HepG2 (cell line): ENCODE measurements around the gene JPT2. TPM values are rescaled to one million over a fixed set of nuclear protein-coding genes. Genes with fewer than 3 reads are reported as not detected.

Experiments
- ATAC-seq: fragments of 200-7000 bp; cut with Tn5 transposase; 3 replicates; pipeline ENCODE4 v1.9.1; 2020; ENCODE audit warnings: mild to moderate bottlenecking, moderate library complexity
- BruUV-seq: library from RNA; stranded (reverse); fragments of 400-500 nt; replicated peaks from 2 replicates; lab custom pipeline; 2021; lab: Mats Ljungman, UMichigan
- CTCF ChIA-PET: fragments of 300-600 bp; formaldehyde crosslinking; extraction: SDS; loops from one replicate; lab custom pipeline; 2021; ENCODE audit warnings: low total read pairs, inconsistent platforms, low intra/inter-chr PET ratio; lab: Yijun Ruan, JAX
- POLR2A ChIA-PET: fragments of 350-600 bp; sonication (Branson Sonifier 250); formaldehyde crosslinking; loops from one replicate; lab custom pipeline; 2020; ENCODE audit warnings: antibody characterized with exemption, inconsistent platforms; lab: Yijun Ruan, JAX
- DNase-seq: peaks from one replicate; pipeline ENCODE4 v3.0.0-alpha.2; 2015; ENCODE audit warnings: low spot score
- FAIRE-seq: peaks from 3 replicates; lab custom pipeline; 2011; peaks lifted over from hg19 to GRCh38; lab: Jason Lieb, UNC
- H2AFZ ChIP-seq: one replicate; pipeline ENCODE4 v1.6.1; 2011; ENCODE audit warnings: low read length, inconsistent platforms
- H3K27ac ChIP-seq: fragments of 300-600 bp; 3 replicates; pipeline ENCODE4 v1.8.0; 2011; ENCODE audit warnings: mixed run types, mild to moderate bottlenecking, mixed read lengths, low read length, inconsistent platforms; ENCODE audit not compliant: insufficient read depth; ENCODE audit errors: extremely low read length
- H3K27me3 ChIP-seq, 2 experiments: fragments of 200-600 bp in 1 of 2; 2 replicates in 1 of 2; 3 replicates in 1 of 2; pipeline versions ENCODE4 v1.6.0 to v1.8.0; 2011; ENCODE audit warnings: low read length in 2 of 2, mild to moderate bottlenecking in 2 of 2, moderate library complexity in 2 of 2, inconsistent platforms in 1 of 2; ENCODE audit not compliant: insufficient read depth in 2 of 2, control insufficient read depth in 1 of 2
- H3K36me3 ChIP-seq, 2 experiments: fragments of 200-600 bp in 1 of 2; replicated peaks in 1 of 2; 2 replicates in 1 of 2; 3 replicates in 1 of 2; pipeline versions ENCODE4 v1.5.1 to v1.8.0; 2011; ENCODE audit warnings: low read length in 2 of 2, inconsistent platforms in 1 of 2; ENCODE audit not compliant: insufficient read depth in 2 of 2, control insufficient read depth in 1 of 2
- H3K4me1 ChIP-seq: 2 replicates; pipeline ENCODE4 v1.5.1; 2012; ENCODE audit warnings: low read length, inconsistent platforms; ENCODE audit not compliant: insufficient read depth
- H3K4me2 ChIP-seq: 2 replicates; pipeline ENCODE4 v1.6.0; 2011; ENCODE audit warnings: low read depth, low read length, inconsistent platforms
- H3K4me3 ChIP-seq, 3 experiments: fragments of 200-600 bp in 1 of 3; sonication (generic), shearing (Covaris generic) in 1 of 3; replicated peaks in 1 of 3; 2 replicates each; pipeline ENCODE4 v1.5.1; 2011 to 2016; ENCODE audit warnings: low read length in 3 of 3, inconsistent platforms in 2 of 3, low read depth in 2 of 3, mild to moderate bottlenecking in 2 of 3, control low read depth in 1 of 3, mixed read lengths in 1 of 3; ENCODE audit not compliant: insufficient read depth in 1 of 3
- H3K79me2 ChIP-seq: one replicate; pipeline ENCODE4 v1.6.1; 2011; ENCODE audit warnings: low read length, inconsistent platforms; ENCODE audit not compliant: insufficient read depth
- H3K9ac ChIP-seq: 2 replicates; pipeline ENCODE4 v1.6.0; 2011; ENCODE audit warnings: mild to moderate bottlenecking, low read depth, low read length, inconsistent platforms; ENCODE audit not compliant: insufficient read depth
- H3K9me3 ChIP-seq: 2 replicates; pipeline ENCODE4 v1.5.1; 2012; ENCODE audit warnings: mild to moderate bottlenecking, low read length
- H4K20me1 ChIP-seq: 2 replicates; pipeline ENCODE4 v1.6.0; 2011; ENCODE audit warnings: inconsistent platforms, mild to moderate bottlenecking, low read length, moderate library complexity; ENCODE audit not compliant: insufficient read depth
- BCL3 ChIP-seq: sonication (generic); formaldehyde crosslinking; IDR thresholded peaks from 2 replicates; pipeline ENCODE4 v1.5.1; 2020; ENCODE audit warnings: mild to moderate bottlenecking, missing genetic modification reagents, moderate library complexity
- BCLAF1 ChIP-seq: fragments of 450-650 bp; IDR thresholded peaks from 2 replicates; pipeline ENCODE4 v1.6.1; 2017; ENCODE audit warnings: mild to moderate bottlenecking
- CEBPB ChIP-seq: IDR thresholded peaks from 2 replicates; pipeline ENCODE4 v1.6.1; 2011; ENCODE audit warnings: low read depth, low read length, improper control_type of control experiment, borderline replicate concordance
- HOXA3 ChIP-seq: sonication (generic); formaldehyde crosslinking; IDR thresholded peaks from 2 replicates; pipeline ENCODE4 v1.5.0; 2020; ENCODE audit warnings: missing genetic modification reagents
- KLF9 ChIP-seq: IDR thresholded peaks from 2 replicates; pipeline ENCODE4 v1.6.1; 2016; ENCODE audit warnings: low read depth
- MEF2D ChIP-seq: sonication (generic); formaldehyde crosslinking; IDR thresholded peaks from 2 replicates; pipeline ENCODE4 v1.5.1; 2020; ENCODE audit warnings: mild to moderate bottlenecking, missing genetic modification reagents
- ZBTB33 ChIP-seq: sonication (generic); formaldehyde crosslinking; IDR thresholded peaks from 2 replicates; pipeline ENCODE4 v1.4.0; 2020; ENCODE audit warnings: missing genetic modification reagents
- ZFAT ChIP-seq: sonication (generic); formaldehyde crosslinking; conservative IDR thresholded peaks from 2 replicates; pipeline ENCODE4 v1.8.1; 2023; ENCODE audit warnings: missing genetic modification reagents, inconsistent platforms
- ZNF703 ChIP-seq: sonication (generic); formaldehyde crosslinking; IDR thresholded peaks from 2 replicates; pipeline ENCODE4 v1.5.1; 2020; ENCODE audit warnings: missing genetic modification reagents, mild to moderate bottlenecking, moderate library complexity, borderline replicate concordance
- WGBS: methylation state at CpG from one replicate; pipeline ENCODE4 v1.1.6; 2017; ENCODE audit warnings: low lambda C conversion rate; 5-methylcytosine and 5-hydroxymethylcytosine counted together
- in situ Hi-C: cut with HindIII; loops from 2 replicates; pipeline ENCODE4 v1.10.0; 2017; ENCODE audit warnings: low pct_unique_long_range_greater_than_20kb; ENCODE audit not compliant: extremely low pct_ligation_motif_present
- intact Hi-C: fragments of 100-400 bp; cut with micrococcal nuclease; formaldehyde crosslinking; loops from one replicate; pipeline ENCODE4 v1.10.0; 2022; ENCODE audit not compliant: unreplicated experiment
- polyA plus RNA-seq, 8 experiments: library from polyadenylated mRNA; depleted of rRNA in 3 of 8; stranded (reverse) in 7 of 8; unstranded in 1 of 8; fragments of >200 nt; fragmentation: Illumina TruSeq in 4 of 8; extraction: Trizol in 4 of 8; gene quantifications; 2 replicates each; pipeline versions ENCODE4 v1.2.1 to v1.2.3, GENCODE V29; 2011 to 2016; ENCODE audit warnings: low read depth in 4 of 8, missing spikeins in 1 of 8, mixed read lengths in 1 of 8; ENCODE audit not compliant: insufficient read depth in 1 of 8
- total RNA-seq, 5 experiments: library from RNA; depleted of rRNA; stranded (reverse); fragments of >200 nt; fragmentation: Illumina TruSeq; extraction: Trizol; gene quantifications; 2 replicates each; pipeline ENCODE4 v1.2.3, GENCODE V29; 2016; ENCODE audit warnings: low read depth in 1 of 5

JPT2 gene
- total and polyA plus RNA-seq, 2 of the 13 experiments (the other 11 are each of a cell fraction or from before 2014, with no cell fraction given): 53.5 to 89.4 TPM

- 98% methylated on average over 14 of the region's 14 CpGs for WGBS
- CTCF ChIA-PET: no interaction called here
Observed at GRCh38 chr16:1713933-1714332, 35.9 kb downstream of the JPT2 start.

GRCh38 chr16:1715220-1715619 lies 37.1 kb downstream of the JPT2 start:
- peaks cover 33% of the 10 kb centered on the region for H3K4me1 ChIP-seq
- peaks cover 54% of the 10 kb centered on the region for H3K79me2 ChIP-seq
- no peak overlapping the region for H2AFZ ChIP-seq
- no peak overlapping the region for H3K9ac ChIP-seq
- H3K4me2 ChIP-seq: no peak overlapping the region
- no peak for ATAC-seq
- H3K36me3 ChIP-seq: peaks cover 2 to 13% of the 10 kb centered on the region in 2 experiments; a peak in 2 of 5 replicates
- FAIRE-seq: no peak
- ChIA-PET POLR2A (interaction anchor here (1.2 kb wide), 1 partner anchor 9 kb away, joined by 4 read pairs; the partner anchor contains the start of gene MAPK8IP3), CTCF (no interaction called here)
- no TSS peak for BruUV-seq
- 98% methylated on average over 12 of the region's 12 CpGs for WGBS
- no peak overlapping the region for H3K4me3 ChIP-seq
- in situ Hi-C loops: no loop called here
- TF ChIP-seq CEBPB (0 out of 2 replicates have a peak, but pooled peaks have one; percentile 21), BCL3 (CRISPR knock-in tag) (no peak), BCLAF1 (no peak)
- TF ChIP-seq, all 625 proteins: peak for 1
- DNase-seq: no peak
- intact Hi-C loops: no loop called here
- Histone ChIP-seq H3K27ac (no peak overlapping the region), H3K27me3 (no peaks in the 10 kb centered on the region), H3K9me3 (no peaks in the 10 kb centered on the region), H4K20me1 (peaks cover 11% of the 10 kb centered on the region; the same call in 1 of the 2 replicates)

More at GRCh38 chr16:1713933-1714332, 35.9 kb downstream of the JPT2 start:
- Histone ChIP-seq H4K20me1 (peaks cover 13% of the 10 kb centered on the region; the same call in 1 of the 2 replicates), H3K4me3 (no peak overlapping the region), H3K27ac (no peak overlapping the region), H3K4me2 (no peak overlapping the region), H3K9ac (no peak overlapping the region), H3K79me2 (peaks cover 63% of the 10 kb centered on the region), H3K36me3 (peaks cover 2 to 13% of the 10 kb centered on the region in 2 experiments; a peak in 2 of 5 replicates), H2AFZ (no peak overlapping the region), H3K27me3 (no peaks in the 10 kb centered on the region), H3K4me1 (peaks cover 32% of the 10 kb centered on the region), H3K9me3 (no peaks in the 10 kb centered on the region)
- in situ Hi-C loops (no loop called here), intact Hi-C loops (no loop called here)
- TF ChIP-seq MEF2D (CRISPR knock-in tag) (no peak), ZNF703 (CRISPR knock-in tag) (no peak), ZBTB33 (peak; percentile 77), KLF9 (no peak), ZFAT (no peak), HOXA3 (CRISPR knock-in tag) (no peak)
- no peak for ATAC-seq
- DNase-seq: no peak
- FAIRE-seq: no peak
- POLR2A ChIA-PET: no interaction called here
- no TSS peak for BruUV-seq
